ENCODE results near the gene PAX3. TPM values are rescaled to one million over a fixed set of nuclear protein-coding genes. Genes with fewer than 3 reads are reported as not detected.

PAX3 gene
- polyA plus RNA-seq, 3 donors, result not detected

GRCh38 chr2:222338374-222338773, 39.6 kb upstream of the PAX3 start:
- Histone ChIP-seq H3K9me3 (replicated peaks in 1 of 2; ENCODE audit: control insufficient read depth in 1 of 2, insufficient read depth in 1 of 2, low read length in 2 of 2) (peaks cover 3 to 6% of the 10 kb centered on the region in 2 donors), H3K4me1 (ENCODE audit: control insufficient read depth in 1 of 2, insufficient read depth in 2 of 2, low read length in 2 of 2) (no peaks in the 10 kb centered on the region), H3K4me3 (replicated peaks in 1 of 3; ENCODE audit: low read depth in 2 of 3, low read length in 3 of 3) (no peak overlapping the region), H3K36me3 (replicated peaks in 1 of 2; ENCODE audit: control insufficient read depth in 1 of 2, insufficient read depth in 2 of 2, low read length in 2 of 2) (no peaks in the 10 kb centered on the region), H3K27me3 (ENCODE audit: control insufficient read depth in 2 of 2, insufficient read depth in 2 of 2, low read length in 2 of 2) (no peaks in the 10 kb centered on the region), H3K79me2 (ENCODE audit: insufficient read depth, low read length) (no peaks in the 10 kb centered on the region), H3K9ac (ENCODE audit: insufficient read depth, low read length, poor library complexity, severe bottlenecking) (no peak overlapping the region), H3K4me2 (replicated peaks; ENCODE audit: extremely low read depth, low read length, poor library complexity, severe bottlenecking) (no peak overlapping the region), H4K20me1 (ENCODE audit: insufficient read depth, low read length) (no peaks in the 10 kb centered on the region), H2AFZ (ENCODE audit: insufficient read depth, low read depth, low read length, poor library complexity, severe bottlenecking) (no peak overlapping the region), H3K27ac (ENCODE audit: low read depth in 1 of 2, low read length in 2 of 2) (no peak overlapping the region)
- no peak overlapping the region for H3K27ac Mint-ChIP-seq
- no peak for DNase-seq
- H3K36me3 Mint-ChIP-seq, result peaks cover 4 to 7% of the 10 kb centered on the region in 2 donors
- intact Hi-C loops (cut with micrococcal nuclease), result no loop called here
- TF ChIP-seq, protein P1, sequence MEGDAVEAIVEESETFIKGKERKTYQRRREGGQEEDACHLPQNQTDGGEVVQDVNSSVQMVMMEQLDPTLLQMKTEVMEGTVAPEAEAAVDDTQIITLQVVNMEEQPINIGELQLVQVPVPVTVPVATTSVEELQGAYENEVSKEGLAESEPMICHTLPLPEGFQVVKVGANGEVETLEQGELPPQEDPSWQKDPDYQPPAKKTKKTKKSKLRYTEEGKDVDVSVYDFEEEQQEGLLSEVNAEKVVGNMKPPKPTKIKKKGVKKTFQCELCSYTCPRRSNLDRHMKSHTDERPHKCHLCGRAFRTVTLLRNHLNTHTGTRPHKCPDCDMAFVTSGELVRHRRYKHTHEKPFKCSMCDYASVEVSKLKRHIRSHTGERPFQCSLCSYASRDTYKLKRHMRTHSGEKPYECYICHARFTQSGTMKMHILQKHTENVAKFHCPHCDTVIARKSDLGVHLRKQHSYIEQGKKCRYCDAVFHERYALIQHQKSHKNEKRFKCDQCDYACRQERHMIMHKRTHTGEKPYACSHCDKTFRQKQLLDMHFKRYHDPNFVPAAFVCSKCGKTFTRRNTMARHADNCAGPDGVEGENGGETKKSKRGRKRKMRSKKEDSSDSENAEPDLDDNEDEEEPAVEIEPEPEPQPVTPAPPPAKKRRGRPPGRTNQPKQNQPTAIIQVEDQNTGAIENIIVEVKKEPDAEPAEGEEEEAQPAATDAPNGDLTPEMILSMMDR (IDR thresholded peaks at IDR 0.05), result no peak
- no peak overlapping the region for H3K4me3 Mint-ChIP-seq
- H3K4me1 Mint-ChIP-seq, result no peaks in the 10 kb centered on the region
- peaks cover 0 to 1% (median 0%) of the 10 kb centered on the region in 3 donors for H3K27me3 Mint-ChIP-seq (ENCODE audit: low read depth in 3 of 3)
- peaks cover 9 to 20% (median 16%) of the 10 kb centered on the region in 7 donors for H3K9me3 Mint-ChIP-seq
- WGBS (ENCODE audit: insufficient coverage), result no CpG with 5 or more reads among the region's 1 CpG

DNA sequence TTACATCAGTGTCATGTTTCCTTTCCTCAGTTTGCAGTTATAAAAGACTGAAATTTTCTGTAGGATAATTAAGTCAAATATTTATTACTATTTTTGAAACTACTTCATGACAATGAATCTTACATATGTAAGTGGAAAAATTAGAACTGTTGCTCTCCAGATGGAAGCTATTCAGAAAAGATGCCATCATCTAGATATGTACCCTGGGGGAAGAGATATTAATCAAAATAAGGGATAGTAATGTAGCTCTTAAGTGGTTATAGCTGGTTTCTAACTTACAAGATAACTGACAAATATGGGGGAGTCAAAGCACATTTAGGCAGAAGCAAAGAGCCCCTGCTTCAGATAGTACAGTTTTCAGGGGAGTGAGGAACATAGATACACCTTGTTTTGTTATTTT, 38.1 kb upstream of the PAX3 start:
- intact Hi-C loops (cut with micrococcal nuclease), result no loop called here
- peaks cover 0 to 3% (median 2%) of the 10 kb centered on the region in 3 donors for H3K27me3 Mint-ChIP-seq (ENCODE audit: low read depth in 3 of 3)
- peaks cover 10% of the 10 kb centered on the region for H3K4me1 Mint-ChIP-seq
- Histone ChIP-seq H3K4me2 (replicated peaks; ENCODE audit: extremely low read depth, low read length, poor library complexity, severe bottlenecking) (no peak overlapping the region), H3K4me1 (ENCODE audit: control insufficient read depth in 1 of 2, insufficient read depth in 2 of 2, low read length in 2 of 2) (peaks cover 4 to 10% of the 10 kb centered on the region in 2 donors), H3K36me3 (replicated peaks in 1 of 2; ENCODE audit: control insufficient read depth in 1 of 2, insufficient read depth in 2 of 2, low read length in 2 of 2) (no peaks in the 10 kb centered on the region), H3K27ac (ENCODE audit: low read depth in 1 of 2, low read length in 2 of 2) (no peak overlapping the region), H3K27me3 (ENCODE audit: control insufficient read depth in 2 of 2, insufficient read depth in 2 of 2, low read length in 2 of 2) (no peaks in the 10 kb centered on the region), H3K79me2 (ENCODE audit: insufficient read depth, low read length) (no peaks in the 10 kb centered on the region), H4K20me1 (ENCODE audit: insufficient read depth, low read length) (no peaks in the 10 kb centered on the region), H3K4me3 (replicated peaks in 1 of 3; ENCODE audit: low read depth in 2 of 3, low read length in 3 of 3) (no peak overlapping the region), H2AFZ (ENCODE audit: insufficient read depth, low read depth, low read length, poor library complexity, severe bottlenecking) (no peak overlapping the region), H3K9me3 (replicated peaks in 1 of 2; ENCODE audit: control insufficient read depth in 1 of 2, insufficient read depth in 1 of 2, low read length in 2 of 2) (peaks cover 3 to 6% of the 10 kb centered on the region in 2 donors), H3K9ac (ENCODE audit: insufficient read depth, low read length, poor library complexity, severe bottlenecking) (no peak overlapping the region)
- H3K9me3 Mint-ChIP-seq, result peaks cover 9 to 20% (median 16%) of the 10 kb centered on the region in 7 donors
- no peak overlapping the region for H3K27ac Mint-ChIP-seq
- H3K36me3 Mint-ChIP-seq, result peaks cover 4 to 7% of the 10 kb centered on the region in 2 donors
- TF ChIP-seq, protein P1 (IDR thresholded peaks at IDR 0.05), result no peak
- no peak for DNase-seq
- no peak overlapping the region for H3K4me3 Mint-ChIP-seq

Data from CD14-positive monocyte (primary cell).